CD4-positive, CD25-positive, alpha-beta regulatory T cell (primary cell): Measurements from ENCODE around the gene SLC39A10. TPM values are rescaled to one million over a fixed set of nuclear protein-coding genes. Genes with fewer than 3 reads are reported as not detected.

Source experiments
- ATAC-seq, 2 donors: fragments of 150-1000 bp; cut with Tn5 transposase; one replicate each; pipeline ENCODE4 v1.10.0; 2021; ENCODE audit warnings: low read depth in 2 of 2, moderate number of reproducible peaks in 2 of 2, moderate library complexity in 1 of 2
- DNase-seq, 3 donors: peaks; one replicate each; pipeline versions ENCODE4 v3.0.0 to v3.0.0-alpha.2; 2012 to 2022; ENCODE audit warnings: mixed read lengths in 1 of 3
- H3K27ac ChIP-seq: one replicate; pipeline ENCODE4 v1.7.0; 2013; ENCODE audit warnings: mild to moderate bottlenecking, low read length; ENCODE audit not compliant: insufficient read depth, poor library complexity, severe bottlenecking
- H3K27me3 ChIP-seq: one replicate; pipeline ENCODE4 v1.7.0; 2013; ENCODE audit warnings: low read length; ENCODE audit not compliant: control insufficient read depth, insufficient read depth
- H3K36me3 ChIP-seq: one replicate; pipeline ENCODE4 v1.7.0; 2013; ENCODE audit warnings: mild to moderate bottlenecking, low read length, moderate library complexity; ENCODE audit not compliant: control insufficient read depth, insufficient read depth
- H3K4me1 ChIP-seq: 2 replicates; pipeline ENCODE4 v1.7.0; 2013; ENCODE audit warnings: mild to moderate bottlenecking, low read length; ENCODE audit not compliant: insufficient read depth, control insufficient read depth, poor library complexity, severe bottlenecking
- H3K4me3 ChIP-seq: one replicate; pipeline ENCODE4 v1.7.0; 2013; ENCODE audit warnings: low read depth, mild to moderate bottlenecking, low read length, moderate library complexity
- H3K9me3 ChIP-seq, 2 experiments: 1 replicate in 1 of 2; 2 replicates in 1 of 2; pipeline ENCODE4 v1.7.0; 2013; ENCODE audit warnings: low read length in 2 of 2, mild to moderate bottlenecking in 1 of 2, moderate library complexity in 1 of 2; ENCODE audit not compliant: control insufficient read depth in 2 of 2
- H3K27ac Mint-ChIP-seq, 3 donors: one replicate each; pipeline ENCODE4 v1.8.0; 2020 to 2022; ENCODE audit warnings: mild to moderate bottlenecking in 3 of 3, mixed read lengths in 3 of 3, moderate library complexity in 2 of 3
- H3K27me3 Mint-ChIP-seq: one replicate; pipeline ENCODE4 v1.8.0; 2022; ENCODE audit warnings: mild to moderate bottlenecking, mixed read lengths
- H3K36me3 Mint-ChIP-seq: one replicate; pipeline ENCODE4 v1.8.0; 2020; ENCODE audit warnings: mixed read lengths
- H3K4me1 Mint-ChIP-seq, 4 donors: one replicate each; pipeline ENCODE4 v1.8.0; 2020 to 2022; ENCODE audit warnings: mixed read lengths in 4 of 4, mild to moderate bottlenecking in 1 of 4
- H3K4me3 Mint-ChIP-seq, 4 donors: one replicate each; pipeline ENCODE4 v1.8.0; 2020 to 2022; ENCODE audit warnings: mild to moderate bottlenecking in 4 of 4, mixed read lengths in 4 of 4, moderate library complexity in 3 of 4
- H3K9me3 Mint-ChIP-seq, 7 donors: one replicate each; pipeline ENCODE4 v1.8.0; 2020 to 2022; ENCODE audit warnings: mixed read lengths in 7 of 7, mild to moderate bottlenecking in 3 of 7, moderate library complexity in 2 of 7
- polyA plus RNA-seq, 4 donors: library from polyadenylated mRNA; unstranded; fragments of 300-500 nt; fragmentation: Illumina TruSeq; gene quantifications; one replicate each; pipeline ENCODE4 v1.2.3, GENCODE V29; 2021
- total RNA-seq: library from RNA; stranded (reverse); gene quantifications from one replicate; pipeline ENCODE4 v1.2.3, GENCODE V29; 2022

SLC39A10 gene
- total and polyA plus RNA-seq, 5 donors from 2014 or later = 9.2 to 66.3 (median 11.5) TPM

DNA sequence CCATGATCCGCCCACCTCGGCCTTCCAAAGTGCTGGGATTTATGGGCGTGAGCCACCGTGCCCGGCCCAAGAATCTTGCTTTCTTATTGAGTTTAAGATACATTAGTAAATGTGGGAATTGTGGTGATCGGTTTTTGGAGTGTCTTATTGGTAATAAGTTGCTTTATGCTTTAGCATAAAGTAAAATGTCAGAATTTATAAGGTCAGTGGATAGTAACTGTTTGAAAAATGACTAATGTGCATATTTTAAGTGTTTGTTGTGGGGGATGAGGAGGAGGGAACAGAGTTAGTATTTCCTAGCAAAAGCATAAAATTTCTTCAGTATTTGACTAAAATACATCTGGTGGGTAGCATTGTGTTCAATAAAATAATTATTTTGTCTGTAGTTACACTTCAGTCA lies 77.4 kb downstream of the SLC39A10 start:
- Mint-ChIP-seq H3K36me3 (peaks cover 69% of the 10 kb centered on the region), H3K9me3 (no peaks in the 10 kb centered on the region), H3K4me1 (peaks cover 0 to 27% (median 8%) of the 10 kb centered on the region in 4 donors), H3K27me3 (no peaks in the 10 kb centered on the region), H3K27ac (no peak overlapping the region), H3K4me3 (no peak overlapping the region)
- ATAC-seq = no peak
- H3K4me1 ChIP-seq = no peaks in the 10 kb centered on the region
- no peak for DNase-seq
- H3K9me3 ChIP-seq = no peaks in the 10 kb centered on the region
- H3K27me3 ChIP-seq = no peaks in the 10 kb centered on the region
- H3K27ac ChIP-seq = no peak overlapping the region
- peaks cover 39% of the 10 kb centered on the region for H3K36me3 ChIP-seq
- no peak overlapping the region for H3K4me3 ChIP-seq

DNA sequence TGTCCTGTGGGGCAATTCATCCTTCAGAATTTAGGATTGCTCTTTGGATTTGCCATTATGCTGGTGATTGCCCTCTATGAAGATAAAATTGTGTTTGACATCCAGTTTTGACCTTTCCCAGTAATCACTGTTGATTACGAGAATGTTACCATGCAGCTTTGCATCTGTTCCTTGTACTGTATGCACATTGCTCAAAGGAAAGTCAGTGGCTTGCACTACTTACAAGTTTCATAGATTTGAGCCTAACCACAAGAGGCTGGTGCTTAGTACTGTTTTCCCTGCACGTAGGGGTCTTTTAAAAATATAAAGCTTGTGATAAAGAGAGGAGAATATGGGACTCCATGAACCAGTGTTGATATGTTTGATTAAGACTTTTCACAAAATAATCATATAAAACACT lies 77.9 kb downstream of the SLC39A10 start:
- Mint-ChIP-seq H3K9me3 (no peaks in the 10 kb centered on the region), H3K36me3 (peaks cover 67% of the 10 kb centered on the region), H3K27me3 (no peaks in the 10 kb centered on the region), H3K4me3 (no peak overlapping the region), H3K27ac (no peak overlapping the region), H3K4me1 (peaks cover 0 to 27% (median 7%) of the 10 kb centered on the region in 4 donors)
- DNase-seq (no peak), ATAC-seq (no peak)
- Histone ChIP-seq H3K36me3 (peaks cover 37% of the 10 kb centered on the region), H3K27me3 (no peaks in the 10 kb centered on the region), H3K27ac (no peak overlapping the region), H3K4me1 (no peaks in the 10 kb centered on the region), H3K9me3 (no peaks in the 10 kb centered on the region), H3K4me3 (no peak overlapping the region)

GRCh38 chr2:195735347-195735746 lies 78.3 kb downstream of the SLC39A10 start:
- H3K4me3 Mint-ChIP-seq = no peak overlapping the region
- peaks cover 0 to 27% (median 7%) of the 10 kb centered on the region in 4 donors for H3K4me1 Mint-ChIP-seq
- H3K27me3 Mint-ChIP-seq = no peaks in the 10 kb centered on the region
- no peak for DNase-seq
- H3K27ac Mint-ChIP-seq = no peak overlapping the region
- peaks cover 33% of the 10 kb centered on the region for H3K36me3 ChIP-seq
- peaks cover 67% of the 10 kb centered on the region for H3K36me3 Mint-ChIP-seq
- no peak overlapping the region for H3K4me3 ChIP-seq
- H3K4me1 ChIP-seq = no peaks in the 10 kb centered on the region
- no peak overlapping the region for H3K27ac ChIP-seq
- H3K9me3 Mint-ChIP-seq = no peaks in the 10 kb centered on the region
- H3K9me3 ChIP-seq = no peaks in the 10 kb centered on the region
- ATAC-seq = no peak
- H3K27me3 ChIP-seq = no peaks in the 10 kb centered on the region

DNA sequence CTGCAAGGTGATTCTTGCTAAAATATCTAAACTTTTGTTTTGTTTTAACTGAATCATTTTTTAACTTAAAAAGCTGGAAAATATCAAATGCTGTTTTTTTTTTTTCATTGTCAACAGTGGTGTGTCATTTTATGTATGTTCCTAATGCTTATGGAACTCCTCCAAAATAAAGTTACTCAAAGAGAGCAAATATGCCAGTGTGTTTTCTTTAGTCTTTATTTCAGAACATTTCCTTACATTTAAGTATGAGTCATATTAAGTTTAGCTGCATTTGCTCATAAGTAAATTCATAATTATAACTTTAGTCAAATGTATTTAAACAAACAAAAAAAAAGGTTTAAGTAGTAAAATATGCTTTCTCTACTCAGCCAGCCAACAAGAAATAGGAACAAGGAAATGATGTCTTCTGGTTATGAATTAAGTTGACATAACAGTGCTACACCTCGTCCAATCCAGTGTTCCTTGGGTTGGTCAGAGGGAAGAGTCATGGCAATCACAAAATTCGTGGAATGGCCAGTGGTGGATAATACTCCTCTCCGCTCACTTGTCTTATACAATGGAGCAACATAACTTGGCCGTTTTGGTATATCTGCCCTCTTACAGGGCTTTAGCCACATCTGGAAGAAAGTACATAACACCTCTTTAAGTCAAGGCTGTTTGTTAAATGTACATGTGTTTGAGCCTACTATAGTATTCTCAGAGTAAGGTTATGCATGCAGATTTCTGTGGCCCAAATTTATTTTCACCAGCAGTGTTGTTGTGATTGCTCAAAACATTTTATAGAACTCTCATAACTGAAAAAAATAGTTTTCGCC lies 80.7 kb downstream of the SLC39A10 start:
- no peak overlapping the region for H3K4me3 ChIP-seq
- Mint-ChIP-seq H3K4me1 (peaks cover 0 to 7% (median 0%) of the 10 kb centered on the region in 4 donors), H3K27ac (no peak overlapping the region), H3K4me3 (no peak overlapping the region), H3K36me3 (peaks cover 59% of the 10 kb centered on the region), H3K9me3 (no peaks in the 10 kb centered on the region), H3K27me3 (no peaks in the 10 kb centered on the region)
- no peaks in the 10 kb centered on the region for H3K9me3 ChIP-seq
- H3K4me1 ChIP-seq = no peaks in the 10 kb centered on the region
- H3K36me3 ChIP-seq = peaks cover 29% of the 10 kb centered on the region
- ATAC-seq (no peak), DNase-seq (no peak)
- no peaks in the 10 kb centered on the region for H3K27me3 ChIP-seq
- H3K27ac ChIP-seq = no peak overlapping the region

DNA sequence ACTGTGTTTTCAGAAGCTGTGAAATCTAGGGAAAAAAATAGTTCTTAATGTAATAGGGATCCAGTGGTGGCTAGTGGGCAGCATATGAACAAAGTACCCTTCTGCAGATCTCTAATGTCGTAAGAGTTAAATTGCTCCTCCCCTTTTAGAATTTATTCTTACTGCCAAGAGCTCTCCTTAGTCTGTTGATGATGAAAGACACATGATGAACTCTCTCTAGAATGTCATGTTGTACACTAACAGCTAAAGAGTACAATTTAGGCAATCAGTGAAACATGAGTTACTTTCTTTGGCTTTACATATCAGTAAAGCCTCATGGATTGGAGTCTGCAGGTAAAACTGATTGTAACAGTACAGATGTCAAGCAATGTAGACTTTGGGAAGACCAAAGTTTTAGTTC lies 84.2 kb downstream of the SLC39A10 start:
- Histone ChIP-seq H3K4me1 (no peaks in the 10 kb centered on the region), H3K9me3 (no peaks in the 10 kb centered on the region), H3K4me3 (no peak overlapping the region), H3K36me3 (peaks cover 17% of the 10 kb centered on the region), H3K27ac (no peak overlapping the region), H3K27me3 (no peaks in the 10 kb centered on the region)
- H3K27ac Mint-ChIP-seq = no peak overlapping the region
- peaks cover 0 to 4% (median 0%) of the 10 kb centered on the region in 4 donors for H3K4me1 Mint-ChIP-seq
- ATAC-seq = no peak
- no peaks in the 10 kb centered on the region for H3K27me3 Mint-ChIP-seq
- peaks cover 47% of the 10 kb centered on the region for H3K36me3 Mint-ChIP-seq
- peaks cover 0 to 5% (median 0%) of the 10 kb centered on the region in 7 donors for H3K9me3 Mint-ChIP-seq
- DNase-seq = no peak
- no peak overlapping the region for H3K4me3 Mint-ChIP-seq

GRCh38 chr2:195756218-195756942 lies 99.4 kb downstream of the SLC39A10 start:
- Histone ChIP-seq H3K4me3 (no peak overlapping the region), H3K27ac (no peak overlapping the region), H3K4me1 (no peaks in the 10 kb centered on the region), H3K9me3 (peaks cover 4 to 8% of the 10 kb centered on the region in 2 experiments), H3K36me3 (no peaks in the 10 kb centered on the region), H3K27me3 (no peaks in the 10 kb centered on the region)
- Mint-ChIP-seq H3K36me3 (peaks cover 3% of the 10 kb centered on the region), H3K4me1 (no peaks in the 10 kb centered on the region), H3K27ac (no peak overlapping the region), H3K27me3 (no peaks in the 10 kb centered on the region), H3K4me3 (no peak overlapping the region), H3K9me3 (peaks cover 0 to 15% (median 6%) of the 10 kb centered on the region in 7 donors)
- DNase-seq (no peak), ATAC-seq (no peak)

GRCh38 chr2:195758846-195759245 lies 101.8 kb downstream of the SLC39A10 start:
- ATAC-seq = no peak
- H3K9me3 Mint-ChIP-seq = peaks cover 2 to 31% (median 10%) of the 10 kb centered on the region in 7 donors

More at GRCh38 chr2:195758846-195759245, 101.8 kb downstream of the SLC39A10 start:
- Mint-ChIP-seq H3K4me1 (no peaks in the 10 kb centered on the region), H3K36me3 (peaks cover 3% of the 10 kb centered on the region), H3K4me3 (no peak overlapping the region), H3K27ac (no peak overlapping the region), H3K27me3 (no peaks in the 10 kb centered on the region)
- Histone ChIP-seq H3K4me1 (no peaks in the 10 kb centered on the region), H3K27me3 (no peaks in the 10 kb centered on the region), H3K9me3 (peaks cover 4 to 8% of the 10 kb centered on the region in 2 experiments), H3K27ac (no peak overlapping the region), H3K4me3 (no peak overlapping the region), H3K36me3 (no peaks in the 10 kb centered on the region)
- DNase-seq = no peak
